Endothelial cell of umbilical vein (primary cell): ENCODE results near the gene METTL14. TPM values are rescaled to one million over a fixed set of nuclear protein-coding genes. Genes with fewer than 3 reads are reported as not detected.

ENCODE experiments used
- BruUV-seq: library from RNA; stranded (reverse); fragments of 400-500 nt; replicated peaks from 2 replicates; lab custom pipeline; 2021; lab: Mats Ljungman, UMichigan
- CTCF ChIA-PET: fragments of 300-600, 350-600 bp; sonication (Branson Sonifier 250); formaldehyde crosslinking; loops from one replicate; lab custom pipeline; 2021; ENCODE audit warnings: antibody characterized with exemption, inconsistent platforms; lab: Charles Lee
- POLR2A ChIA-PET: fragments of 300-600, 350-600 bp; sonication (Branson Sonifier 250); formaldehyde crosslinking; loops from one replicate; lab custom pipeline; 2021; ENCODE audit warnings: antibody characterized with exemption, inconsistent platforms; lab: Charles Lee
- DNase-seq: peaks from one replicate; pipeline ENCODE4 v3.0.0-alpha.2; 2011; ENCODE audit warnings: low read depth, low spot score
- FAIRE-seq: peaks from 2 replicates; lab custom pipeline; 2011; peaks lifted over from hg19 to GRCh38; lab: Jason Lieb, UNC
- H2AFZ ChIP-seq: 2 replicates; pipeline ENCODE4 v1.6.0; 2012; ENCODE audit warnings: low read depth, low read length, control low read depth, inconsistent platforms
- H3K27ac ChIP-seq: 2 replicates; pipeline ENCODE4 v1.5.1; 2011; ENCODE audit warnings: low read depth, mild to moderate bottlenecking, control low read depth, low read length, moderate library complexity; ENCODE audit not compliant: insufficient read depth
- H3K27me3 ChIP-seq, 2 experiments: 2 replicates each; pipeline versions ENCODE4 v1.6.0 to v1.6.1; 2011; ENCODE audit warnings: low read length in 2 of 2, mixed read lengths in 1 of 2; ENCODE audit not compliant: control insufficient read depth in 2 of 2, insufficient read depth in 2 of 2
- H3K36me3 ChIP-seq, 2 experiments: 2 replicates in 1 of 2; 3 replicates in 1 of 2; pipeline ENCODE4 v1.5.1; 2011; ENCODE audit warnings: low read length in 2 of 2, mild to moderate bottlenecking in 1 of 2, moderate library complexity in 1 of 2; ENCODE audit not compliant: control insufficient read depth in 2 of 2, insufficient read depth in 2 of 2; ENCODE audit errors: extremely low read depth in 1 of 2
- H3K4me1 ChIP-seq: 3 replicates; pipeline ENCODE4 v1.5.1; 2011; ENCODE audit warnings: mild to moderate bottlenecking, low read length; ENCODE audit not compliant: control insufficient read depth, insufficient read depth; ENCODE audit errors: extremely low read depth
- H3K4me2 ChIP-seq: 2 replicates; pipeline ENCODE4 v1.6.1; 2011; ENCODE audit warnings: low read length, control low read depth, mixed read lengths; ENCODE audit not compliant: insufficient read depth
- H3K4me3 ChIP-seq, 3 experiments: fragments of 200-600 bp in 1 of 3; sonication (generic), shearing (Covaris generic) in 1 of 3; replicated peaks in 1 of 3; 2 replicates each; pipeline ENCODE4 v1.5.1; 2011 to 2016; ENCODE audit warnings: control low read depth in 3 of 3, low read length in 3 of 3, mild to moderate bottlenecking in 2 of 3, inconsistent platforms in 1 of 3, low read depth in 1 of 3, moderate library complexity in 1 of 3; ENCODE audit not compliant: insufficient read depth in 1 of 3
- H3K79me2 ChIP-seq: 2 replicates; pipeline ENCODE4 v1.6.0; 2012; ENCODE audit warnings: low read length, inconsistent platforms; ENCODE audit not compliant: control insufficient read depth, insufficient read depth
- H3K9ac ChIP-seq: replicated peaks from 2 replicates; pipeline ENCODE3; 2011; ENCODE audit warnings: low read length, control low read depth; ENCODE audit not compliant: insufficient read depth; ENCODE audit errors: extremely low read depth
- H3K9me1 ChIP-seq: replicated peaks from 3 replicates; pipeline ENCODE4 v1.6.0; 2011; ENCODE audit warnings: mild to moderate bottlenecking, low read length; ENCODE audit not compliant: control insufficient read depth, insufficient read depth; ENCODE audit errors: extremely low read depth
- H3K9me3 ChIP-seq: replicated peaks from 2 replicates; pipeline ENCODE4 v1.5.1; 2012; ENCODE audit warnings: low read length, inconsistent platforms; ENCODE audit not compliant: control insufficient read depth, insufficient read depth
- H4K20me1 ChIP-seq: replicated peaks from 2 replicates; pipeline ENCODE3; 2011; ENCODE audit warnings: mild to moderate bottlenecking, low read length; ENCODE audit not compliant: control insufficient read depth, insufficient read depth; ENCODE audit errors: extremely low read depth
- EZH2 ChIP-seq: IDR thresholded peaks from 2 replicates; pipeline ENCODE4 v1.6.1; 2012; ENCODE audit warnings: borderline replicate concordance, low read depth, mild to moderate bottlenecking, moderate library complexity, low read length, inconsistent platforms; ENCODE audit not compliant: severe bottlenecking
- FOS ChIP-seq: IDR thresholded peaks from 2 replicates; pipeline ENCODE4 v1.6.1; 2011; ENCODE audit warnings: mild to moderate bottlenecking, low read length, moderate library complexity, borderline replicate concordance; ENCODE audit not compliant: insufficient read depth
- GATA2 ChIP-seq: IDR thresholded peaks from 2 replicates; pipeline ENCODE4 v1.7.0; 2011; ENCODE audit warnings: low read depth, mild to moderate bottlenecking, moderate library complexity, mixed read lengths, low read length; ENCODE audit not compliant: insufficient read length, insufficient read depth
- JUN ChIP-seq: IDR thresholded peaks from 2 replicates; pipeline ENCODE4 v1.6.1; 2011; ENCODE audit warnings: borderline replicate concordance, low read depth; ENCODE audit not compliant: insufficient read length, insufficient read depth
- MYC ChIP-seq: IDR thresholded peaks from one replicate; pipeline ENCODE4 v1.6.1; 2011; ENCODE audit warnings: mild to moderate bottlenecking, low read depth, low read length
- POLR2A ChIP-seq: IDR thresholded peaks from 2 replicates; pipeline ENCODE4 v1.6.1; 2012; ENCODE audit warnings: low read depth, mild to moderate bottlenecking, control low read depth, low read length
- POLR2AphosphoS5 ChIP-seq: IDR thresholded peaks from 2 replicates; pipeline ENCODE4 v1.6.1; 2012; ENCODE audit warnings: low read depth, mild to moderate bottlenecking, control low read depth, low read length, moderate library complexity; ENCODE audit not compliant: insufficient read depth
- dilution Hi-C: fragments of 300-500 bp; cut with MboI; formaldehyde crosslinking; loops from one replicate; pipeline ENCODE4 v1.15.0; 2019; ENCODE audit warnings: low sequenced_read_pairs; ENCODE audit not compliant: extremely low pct_ligation_motif_present
- intact Hi-C: fragments of 100-400 bp; cut with micrococcal nuclease; formaldehyde crosslinking; loops from one replicate; pipeline ENCODE4 v1.10.0; 2022
- polyA plus RNA-seq, 4 experiments: library from polyadenylated mRNA; depleted of rRNA in 3 of 4; stranded (reverse) in 3 of 4; unstranded in 1 of 4; fragments of >200 nt; gene quantifications; 2 replicates each; pipeline versions ENCODE4 v1.2.1 to v1.2.3, GENCODE V29; 2011 to 2012; ENCODE audit warnings: missing spikeins in 1 of 4
- total RNA-seq: library from RNA; stranded (reverse); gene quantifications from 2 replicates; pipeline ENCODE4 v1.2.3, GENCODE V29; 2021
- TF ChIP-seq, protein P1 (sequence below): IDR thresholded peaks from 2 replicates; pipeline ENCODE4 v1.6.1; 2011; ENCODE audit not compliant: insufficient read depth, insufficient read length
- TF ChIP-seq, protein P2 (sequence below), 2 donors: IDR thresholded peaks; 1 replicate in 1 of 2; 2 replicates in 1 of 2; pipeline ENCODE4 v1.5.1; 2011; ENCODE audit warnings: low read length in 2 of 2, mild to moderate bottlenecking in 2 of 2, moderate library complexity in 2 of 2, control low read depth in 1 of 2, inconsistent platforms in 1 of 2, low read depth in 1 of 2; ENCODE audit not compliant: insufficient read depth in 1 of 2; ENCODE audit errors: extremely low read depth in 1 of 2

Gene METTL14
- total and polyA plus RNA-seq, 2 donors (not counting 3 experiments of a cell fraction or from before 2014, with no cell fraction given): 6.5 to 38.6 TPM

DNA sequence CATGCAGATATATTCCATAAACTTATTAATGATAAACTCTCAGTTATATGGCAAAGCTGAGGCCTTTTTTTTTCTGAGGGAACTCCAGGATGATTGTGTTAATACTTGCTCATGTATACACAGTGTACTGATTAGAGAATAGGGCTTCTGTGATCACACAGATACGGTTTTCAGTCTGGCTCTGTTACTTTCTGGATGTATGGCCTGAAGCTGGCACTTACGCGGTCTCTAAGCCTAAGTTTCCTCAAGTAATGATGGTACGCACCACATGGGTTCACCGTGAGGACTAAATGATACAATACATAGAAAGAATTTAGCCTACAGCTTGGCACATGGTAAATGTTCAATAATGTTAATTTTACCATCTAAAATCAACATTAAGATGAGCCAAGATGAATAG lies 77.0 kb downstream of the METTL14 start:
- dilution Hi-C loops: no loop called here

More for the DNA sequence above, 77.0 kb downstream of the METTL14 start:
- H3K36me3 ChIP-seq: peaks cover 15 to 31% of the 10 kb centered on the region in 2 experiments
- no peaks in the 10 kb centered on the region for H4K20me1 ChIP-seq
- peaks cover 20% of the 10 kb centered on the region for H3K79me2 ChIP-seq
- H3K4me2 ChIP-seq: no peak overlapping the region
- H3K9me3 ChIP-seq: no peaks in the 10 kb centered on the region
- no peak for DNase-seq
- no peaks in the 10 kb centered on the region for H3K9me1 ChIP-seq
- no peak for TF ChIP-seq FOS
- TF ChIP-seq GATA2: no peak
- no peak for TF ChIP-seq POLR2AphosphoS5
- TF ChIP-seq, protein P1, sequence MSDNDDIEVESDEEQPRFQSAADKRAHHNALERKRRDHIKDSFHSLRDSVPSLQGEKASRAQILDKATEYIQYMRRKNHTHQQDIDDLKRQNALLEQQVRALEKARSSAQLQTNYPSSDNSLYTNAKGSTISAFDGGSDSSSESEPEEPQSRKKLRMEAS: no peak
- TF ChIP-seq MYC: no peak
- TF ChIP-seq EZH2: no peak
- TF ChIP-seq POLR2A: no peak
- no peak for TF ChIP-seq JUN
- TF ChIP-seq, protein P2, sequence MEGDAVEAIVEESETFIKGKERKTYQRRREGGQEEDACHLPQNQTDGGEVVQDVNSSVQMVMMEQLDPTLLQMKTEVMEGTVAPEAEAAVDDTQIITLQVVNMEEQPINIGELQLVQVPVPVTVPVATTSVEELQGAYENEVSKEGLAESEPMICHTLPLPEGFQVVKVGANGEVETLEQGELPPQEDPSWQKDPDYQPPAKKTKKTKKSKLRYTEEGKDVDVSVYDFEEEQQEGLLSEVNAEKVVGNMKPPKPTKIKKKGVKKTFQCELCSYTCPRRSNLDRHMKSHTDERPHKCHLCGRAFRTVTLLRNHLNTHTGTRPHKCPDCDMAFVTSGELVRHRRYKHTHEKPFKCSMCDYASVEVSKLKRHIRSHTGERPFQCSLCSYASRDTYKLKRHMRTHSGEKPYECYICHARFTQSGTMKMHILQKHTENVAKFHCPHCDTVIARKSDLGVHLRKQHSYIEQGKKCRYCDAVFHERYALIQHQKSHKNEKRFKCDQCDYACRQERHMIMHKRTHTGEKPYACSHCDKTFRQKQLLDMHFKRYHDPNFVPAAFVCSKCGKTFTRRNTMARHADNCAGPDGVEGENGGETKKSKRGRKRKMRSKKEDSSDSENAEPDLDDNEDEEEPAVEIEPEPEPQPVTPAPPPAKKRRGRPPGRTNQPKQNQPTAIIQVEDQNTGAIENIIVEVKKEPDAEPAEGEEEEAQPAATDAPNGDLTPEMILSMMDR (IDR thresholded peaks at IDR 0.05; ENCODE audit: extremely low read depth in 1 of 2, insufficient read depth in 1 of 2, low read depth in 1 of 2, low read length in 2 of 2): no peak
- intact Hi-C loops: loop anchor here (10.0 kb wide), 1 partner anchor 523 kb away; no protein-coding TSS in a partner anchor
- H2AFZ ChIP-seq: no peak overlapping the region
- ChIA-PET CTCF (interaction anchor here (1.3 to 1.8 kb wide), 3 partner anchors 10 to 16 kb away, joined by 4 to 7 read pairs (median 6); no protein-coding TSS in a partner anchor), POLR2A (no interaction called here)
- no peak overlapping the region for H3K4me3 ChIP-seq
- H3K27ac ChIP-seq: no peak overlapping the region
- H3K9ac ChIP-seq: no peak overlapping the region
- no TSS peak for BruUV-seq
- H3K4me1 ChIP-seq: peaks cover 27% of the 10 kb centered on the region
- no peak for FAIRE-seq
- H3K27me3 ChIP-seq: no peaks in the 10 kb centered on the region
